H1 (cell line): ENCODE measurements around the gene SFRP5.

Source experiments
- CEBPB ChIP-seq: IDR thresholded peaks from 2 replicates; pipeline ENCODE4 v1.6.1; 2012; ENCODE audit warnings: low read depth, low read length
- CTCF ChIP-seq, 3 experiments: IDR thresholded peaks; 1 replicate in 2 of 3; 2 replicates in 1 of 3; pipeline versions ENCODE4 v1.5.1 to v1.6.1; 2011; ENCODE audit warnings: low read length in 3 of 3, mild to moderate bottlenecking in 3 of 3, inconsistent platforms in 2 of 3, low read depth in 1 of 3, moderate library complexity in 1 of 3; ENCODE audit not compliant: insufficient read depth in 1 of 3; ENCODE audit errors: control extremely low read depth in 1 of 3
- EZH2 ChIP-seq: fragments of 200-600 bp; sonication (generic); IDR thresholded peaks from 2 replicates; pipeline ENCODE4 v1.7.1; 2012; ENCODE audit warnings: low read depth, mild to moderate bottlenecking, moderate library complexity, low read length, inconsistent platforms; ENCODE audit not compliant: severe bottlenecking
- FOSL1 ChIP-seq: IDR thresholded peaks from 2 replicates; pipeline ENCODE4 v1.6.1; 2011; ENCODE audit warnings: mild to moderate bottlenecking, low read depth, low read length, moderate library complexity; ENCODE audit not compliant: insufficient read depth
- GABPA ChIP-seq: IDR thresholded peaks from 2 replicates; pipeline ENCODE4 v1.6.1; 2011; ENCODE audit warnings: mild to moderate bottlenecking, low read length, moderate library complexity, borderline replicate concordance; ENCODE audit not compliant: insufficient read depth
- KDM1A ChIP-seq: fragments of 200-600, 300-600 bp; sonication (generic); IDR thresholded peaks from 2 replicates; pipeline ENCODE4 v1.7.1; 2016; ENCODE audit warnings: mild to moderate bottlenecking, low read length, borderline replicate concordance
- MAX ChIP-seq: IDR thresholded peaks from 2 replicates; pipeline ENCODE4 v1.6.1; 2012; ENCODE audit warnings: inconsistent platforms
- POLR2A ChIP-seq, 2 experiments: IDR thresholded peaks; 1 replicate in 1 of 2; 2 replicates in 1 of 2; pipeline ENCODE4 v1.6.1; 2011; ENCODE audit warnings: low read depth in 2 of 2, low read length in 2 of 2, mild to moderate bottlenecking in 2 of 2; ENCODE audit errors: control extremely low read depth in 1 of 2
- SUZ12 ChIP-seq: fragments of 200-600 bp; sonication (generic); IDR thresholded peaks from 2 replicates; pipeline ENCODE4 v1.6.1; 2012; ENCODE audit warnings: mild to moderate bottlenecking, inconsistent platforms, low read length, moderate library complexity, mixed read lengths
- TAF1 ChIP-seq: IDR thresholded peaks from 2 replicates; pipeline ENCODE4 v1.6.1; 2011; ENCODE audit warnings: mild to moderate bottlenecking, low read depth, low read length
- YY1 ChIP-seq: IDR thresholded peaks from 2 replicates; pipeline ENCODE4 v1.6.1; 2011; ENCODE audit warnings: low read depth, mild to moderate bottlenecking, low read length

GRCh38 chr10:97785231-97785630, 13.4 kb upstream of the SFRP5 start:
- TF ChIP-seq SUZ12 = no peak
- no peak for TF ChIP-seq EZH2
- no peak for TF ChIP-seq YY1
- no peak for TF ChIP-seq CTCF (IDR thresholded peaks at IDR 0.05; ENCODE audit: control extremely low read depth in 1 of 3, insufficient read depth in 1 of 3, low read depth in 1 of 3, low read length in 3 of 3)
- no peak for TF ChIP-seq POLR2A (IDR thresholded peaks at IDR 0.05; ENCODE audit: control extremely low read depth in 1 of 2, low read depth in 2 of 2, low read length in 2 of 2)
- TF ChIP-seq GABPA = no peak
- TF ChIP-seq FOSL1 = no peak
- no peak for TF ChIP-seq KDM1A
- no peak for TF ChIP-seq MAX
- no peak for TF ChIP-seq TAF1
- TF ChIP-seq CEBPB = no peak
